ENCODE measurements around the gene CNN2. TPM values are rescaled to one million over a fixed set of nuclear protein-coding genes. Genes with fewer than 3 reads are reported as not detected.
A peak's percentile ranks its signal among the peaks of the same experiment; 100 is the strongest.

Gene CNN2
- total RNA-seq, 2 experiments from 2014 or later = 104 TPM

DNA sequence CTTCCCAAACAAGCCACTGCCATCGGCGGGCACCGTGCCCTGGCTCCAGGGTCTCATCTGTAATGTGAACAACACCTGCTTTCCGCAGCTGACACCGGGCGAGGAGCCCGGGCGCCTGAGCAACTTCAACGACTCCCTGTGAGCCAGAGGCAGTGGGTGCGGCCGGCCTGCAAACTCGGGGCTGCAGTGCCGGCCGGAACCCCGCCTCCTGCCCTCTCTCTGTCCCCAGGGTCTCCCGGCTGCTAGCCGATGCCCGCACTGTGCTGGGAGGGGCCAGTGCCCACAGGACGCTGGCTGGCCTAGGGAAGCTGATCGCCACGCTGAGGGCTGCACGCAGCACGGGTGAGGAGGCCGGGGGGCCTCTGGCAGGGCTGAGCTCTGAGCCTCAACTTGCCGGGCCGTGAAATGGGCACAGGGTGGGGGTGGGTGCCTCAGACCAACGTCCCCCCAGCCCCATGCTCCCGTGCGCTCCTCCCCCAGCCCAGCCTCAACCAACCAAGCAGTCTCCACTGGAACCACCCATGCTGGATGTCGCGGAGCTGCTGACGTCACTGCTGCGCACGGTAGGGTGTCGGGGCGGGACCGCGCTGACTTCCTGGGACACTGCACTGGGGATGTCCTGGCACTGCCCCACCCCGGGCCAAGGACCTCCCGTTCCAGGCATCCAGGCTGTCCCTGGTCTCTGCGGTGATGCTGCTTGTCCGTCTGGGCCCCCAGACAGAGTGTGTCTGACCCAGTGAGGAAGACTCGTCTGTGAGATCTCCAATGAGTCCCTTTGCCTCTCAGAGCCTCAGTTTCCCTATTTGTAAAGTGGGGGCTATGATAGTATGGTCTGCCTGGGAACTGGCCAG lies 15.7 kb downstream of the CNN2 start:
- Mint-ChIP-seq H3K27ac (no peak overlapping the region), H3K36me3 (ENCODE audit: low read depth) (peaks cover 14% of the 10 kb centered on the region)

DNA sequence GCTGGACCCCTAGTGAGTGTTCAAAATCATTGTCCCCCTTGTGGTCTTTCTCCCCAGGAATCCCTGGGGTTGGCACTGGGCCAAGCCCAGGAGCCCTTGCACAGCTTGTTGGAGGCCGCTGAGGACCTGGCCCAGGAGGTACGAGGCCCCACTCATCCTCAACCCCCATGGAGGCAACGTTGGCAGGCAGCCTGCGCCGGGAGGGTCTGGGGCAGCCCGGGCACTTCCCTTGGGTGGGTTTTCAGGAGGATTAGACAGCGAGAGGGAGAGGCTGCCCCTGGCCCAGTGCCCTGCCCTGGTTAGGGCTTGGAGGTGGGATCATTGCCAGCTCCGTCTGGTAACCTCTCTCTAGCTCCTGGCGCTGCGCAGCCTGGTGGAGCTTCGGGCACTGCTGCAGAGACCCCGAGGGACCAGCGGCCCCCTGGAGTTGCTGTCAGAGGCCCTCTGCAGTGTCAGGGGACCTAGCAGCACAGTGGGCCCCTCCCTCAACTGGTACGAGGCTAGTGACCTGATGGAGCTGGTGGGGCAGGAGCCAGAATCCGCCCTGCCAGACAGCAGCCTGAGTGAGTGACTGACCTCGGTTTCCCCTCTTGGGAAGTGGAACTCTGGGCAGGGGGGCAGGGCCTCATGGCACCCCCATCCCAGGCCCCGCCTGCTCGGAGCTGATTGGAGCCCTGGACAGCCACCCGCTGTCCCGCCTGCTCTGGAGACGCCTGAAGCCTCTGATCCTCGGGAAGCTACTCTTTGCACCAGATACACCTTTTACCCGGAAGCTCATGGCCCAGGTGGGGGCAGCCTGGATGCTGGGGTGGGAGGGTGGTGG lies 16.5 kb downstream of the CNN2 start:
- CTCF ChIA-PET = no interaction called here
- intact Hi-C loops (cut with micrococcal nuclease) = no loop called here
- H3K4me3 Mint-ChIP-seq = no peak overlapping the region

More for the DNA sequence above, 15.7 kb downstream of the CNN2 start:
- peaks cover 40% of the 10 kb centered on the region for H3K4me1 Mint-ChIP-seq (ENCODE audit: low read depth)
- no peaks in the 10 kb centered on the region for H3K27me3 Mint-ChIP-seq (ENCODE audit: low read depth)
- CTCF ChIA-PET = no interaction called here
- no peaks in the 10 kb centered on the region for H3K9me3 Mint-ChIP-seq
- no peak for DNase-seq
- no peak overlapping the region for H3K4me3 Mint-ChIP-seq
- intact Hi-C loops (cut with micrococcal nuclease) = loop anchor here (2.0 kb wide), 1 partner anchor 53 kb away; the partner anchor contains the start of gene POLR2E

DNA sequence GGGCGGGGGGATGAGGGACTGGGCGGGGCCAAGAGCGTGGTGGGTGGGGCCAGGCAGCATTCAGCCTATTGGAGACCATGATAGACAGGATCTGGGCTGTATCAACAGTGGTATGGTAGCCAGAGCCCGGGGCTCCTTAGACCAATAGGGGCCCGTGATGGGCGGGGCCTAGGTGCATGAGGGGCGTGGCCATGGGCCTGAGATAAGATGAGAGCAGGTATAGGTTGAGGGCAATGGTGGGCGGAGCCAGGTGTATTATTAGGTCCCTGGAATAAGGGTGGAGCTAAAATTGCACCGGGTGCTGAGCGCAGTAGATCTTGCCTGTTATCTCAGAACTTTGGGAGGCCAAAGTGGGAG lies 18.8 kb downstream of the CNN2 start:
- CTCF ChIA-PET = no interaction called here
- Mint-ChIP-seq H3K9me3 (no peaks in the 10 kb centered on the region), H3K27ac (no peak overlapping the region), H3K4me1 (ENCODE audit: low read depth) (peaks cover 15% of the 10 kb centered on the region), H3K36me3 (ENCODE audit: low read depth) (peaks cover 2% of the 10 kb centered on the region), H3K4me3 (no peak overlapping the region), H3K27me3 (ENCODE audit: low read depth) (no peaks in the 10 kb centered on the region)
- DNase-seq = peak; percentile 71
- intact Hi-C loops (cut with micrococcal nuclease) = no loop called here

More for the DNA sequence above, 16.5 kb downstream of the CNN2 start:
- Mint-ChIP-seq H3K4me1 (ENCODE audit: low read depth) (peaks cover 34% of the 10 kb centered on the region), H3K27ac (no peak overlapping the region), H3K27me3 (ENCODE audit: low read depth) (no peaks in the 10 kb centered on the region), H3K9me3 (no peaks in the 10 kb centered on the region), H3K36me3 (ENCODE audit: low read depth) (peaks cover 9% of the 10 kb centered on the region)
- DNase-seq = no peak

DNA sequence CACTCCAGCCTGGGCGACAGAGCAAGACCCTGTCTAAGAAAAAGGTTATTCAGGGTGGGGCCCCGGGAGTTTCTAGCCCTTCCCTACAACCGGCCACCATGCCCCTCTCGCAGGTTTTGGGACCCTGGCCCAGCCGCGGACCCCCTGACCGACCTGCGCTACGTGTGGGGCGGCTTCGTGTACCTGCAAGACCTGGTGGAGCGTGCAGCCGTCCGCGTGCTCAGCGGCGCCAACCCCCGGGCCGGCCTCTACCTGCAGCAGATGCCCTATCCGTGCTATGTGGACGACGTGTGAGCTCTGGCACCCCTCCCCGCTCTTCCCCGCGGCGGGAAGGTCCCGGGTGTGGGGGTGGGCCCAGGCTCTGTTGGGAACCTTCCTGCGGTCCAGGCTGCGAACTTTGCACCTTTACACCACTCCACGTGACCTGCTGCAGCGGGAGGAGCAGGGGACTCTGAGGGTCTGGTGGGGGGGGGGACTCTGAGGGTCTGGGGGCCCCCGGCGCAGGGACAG lies 19.8 kb downstream of the CNN2 start:
- H3K9me3 Mint-ChIP-seq = no peaks in the 10 kb centered on the region
- H3K27ac Mint-ChIP-seq = no peak overlapping the region
- H3K4me3 Mint-ChIP-seq = no peak overlapping the region
- H3K4me1 Mint-ChIP-seq (ENCODE audit: low read depth) = peaks cover 9% of the 10 kb centered on the region
- intact Hi-C loops (cut with micrococcal nuclease) = no loop called here
- DNase-seq = no peak
- no peaks in the 10 kb centered on the region for H3K27me3 Mint-ChIP-seq (ENCODE audit: low read depth)
- H3K36me3 Mint-ChIP-seq (ENCODE audit: low read depth) = peaks cover 2% of the 10 kb centered on the region
- CTCF ChIA-PET = interaction anchor here (0.6 kb wide), 1 partner anchor 18 kb away, joined by 3 read pairs; no protein-coding TSS in a partner anchor

DNA sequence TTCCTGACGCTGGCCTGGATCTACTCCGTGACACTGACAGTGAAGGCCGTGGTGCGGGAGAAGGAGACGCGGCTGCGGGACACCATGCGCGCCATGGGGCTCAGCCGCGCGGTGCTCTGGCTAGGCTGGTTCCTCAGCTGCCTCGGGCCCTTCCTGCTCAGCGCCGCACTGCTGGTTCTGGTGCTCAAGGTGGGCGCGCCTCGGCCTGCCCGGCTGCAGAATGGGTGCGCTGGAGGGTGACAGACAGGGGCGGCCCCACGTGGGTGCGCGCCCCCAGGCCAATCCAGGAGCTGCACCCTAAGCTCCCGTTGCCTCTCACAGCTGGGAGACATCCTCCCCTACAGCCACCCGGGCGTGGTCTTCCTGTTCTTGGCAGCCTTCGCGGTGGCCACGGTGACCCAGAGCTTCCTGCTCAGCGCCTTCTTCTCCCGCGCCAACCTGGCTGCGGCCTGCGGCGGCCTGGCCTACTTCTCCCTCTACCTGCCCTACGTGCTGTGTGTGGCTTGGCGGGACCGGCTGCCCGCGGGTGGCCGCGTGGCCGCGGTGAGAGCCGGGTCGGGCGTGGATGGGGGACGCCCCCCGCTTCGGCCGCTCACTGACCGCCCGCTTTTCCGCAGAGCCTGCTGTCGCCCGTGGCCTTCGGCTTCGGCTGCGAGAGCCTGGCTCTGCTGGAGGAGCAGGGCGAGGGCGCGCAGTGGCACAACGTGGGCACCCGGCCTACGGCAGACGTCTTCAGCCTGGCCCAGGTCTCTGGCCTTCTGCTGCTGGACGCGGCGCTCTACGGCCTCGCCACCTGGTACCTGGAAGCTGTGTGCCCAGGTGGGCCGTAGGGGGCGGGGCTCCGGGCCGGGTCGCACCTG lies 20.7 kb downstream of the CNN2 start:
- Mint-ChIP-seq H3K4me3 (no peak overlapping the region), H3K36me3 (ENCODE audit: low read depth) (peaks cover 2% of the 10 kb centered on the region), H3K27me3 (ENCODE audit: low read depth) (no peaks in the 10 kb centered on the region), H3K9me3 (no peaks in the 10 kb centered on the region), H3K27ac (no peak overlapping the region), H3K4me1 (ENCODE audit: low read depth) (peaks cover 8% of the 10 kb centered on the region)
- intact Hi-C loops (cut with micrococcal nuclease) = no loop called here
- CTCF ChIA-PET = no interaction called here
- no peak for DNase-seq

DNA sequence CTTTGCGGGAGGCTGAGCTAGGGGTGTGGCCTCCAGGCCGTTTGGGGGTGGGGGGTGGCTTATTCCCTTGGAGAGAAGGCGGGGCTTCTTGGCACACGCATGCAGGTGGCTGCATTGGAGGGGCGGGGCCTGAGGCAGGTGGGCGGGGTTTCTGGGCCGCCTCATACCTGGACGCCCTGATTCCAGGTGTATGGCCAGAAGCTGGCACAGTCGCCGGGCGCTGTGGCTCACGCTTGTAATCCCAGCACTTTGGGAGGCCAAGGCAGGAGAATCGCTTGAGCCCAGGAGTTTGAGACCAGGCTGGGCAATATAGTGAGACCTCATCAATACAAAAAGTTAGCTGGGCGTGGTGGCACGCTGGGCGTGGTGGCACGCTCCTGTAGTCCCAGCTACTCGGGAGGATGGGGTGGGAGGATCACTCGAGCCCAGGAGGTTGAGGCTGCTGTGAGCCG lies 21.3 kb downstream of the CNN2 start:
- H3K9me3 Mint-ChIP-seq = no peaks in the 10 kb centered on the region
- intact Hi-C loops (cut with micrococcal nuclease) = no loop called here
- peaks cover 2% of the 10 kb centered on the region for H3K36me3 Mint-ChIP-seq (ENCODE audit: low read depth)
- DNase-seq = no peak
- H3K4me1 Mint-ChIP-seq (ENCODE audit: low read depth) = peaks cover 5% of the 10 kb centered on the region
- CTCF ChIA-PET = no interaction called here
- no peak overlapping the region for H3K4me3 Mint-ChIP-seq
- no peak overlapping the region for H3K27ac Mint-ChIP-seq
- H3K27me3 Mint-ChIP-seq (ENCODE audit: low read depth) = no peaks in the 10 kb centered on the region

DNA sequence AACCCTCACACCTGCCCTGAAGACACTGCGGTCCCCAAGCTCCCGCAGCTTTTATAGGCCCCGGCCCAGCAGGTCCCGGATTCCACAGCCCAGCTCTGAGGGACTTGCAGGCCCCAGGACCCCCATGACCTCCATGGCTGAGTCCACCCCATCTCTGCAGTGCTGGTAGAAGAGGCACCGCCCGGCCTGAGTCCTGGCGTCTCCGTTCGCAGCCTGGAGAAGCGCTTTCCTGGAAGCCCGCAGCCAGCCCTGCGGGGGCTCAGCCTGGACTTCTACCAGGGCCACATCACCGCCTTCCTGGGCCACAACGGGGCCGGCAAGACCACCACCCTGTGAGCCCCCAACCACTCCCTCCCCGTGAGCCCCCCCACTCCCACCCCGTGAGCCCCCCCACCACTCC lies 22.7 kb downstream of the CNN2 start:
- Mint-ChIP-seq H3K36me3 (ENCODE audit: low read depth) (peaks cover 2% of the 10 kb centered on the region), H3K27ac (no peak overlapping the region), H3K4me1 (ENCODE audit: low read depth) (peaks cover 5% of the 10 kb centered on the region), H3K27me3 (ENCODE audit: low read depth) (no peaks in the 10 kb centered on the region), H3K9me3 (no peaks in the 10 kb centered on the region), H3K4me3 (no peak overlapping the region)
- CTCF ChIA-PET = interaction anchor here (0.6 to 0.7 kb wide), 3 partner anchors 9 to 333 kb away, joined by 3 to 4 read pairs (median 3); no protein-coding TSS in a partner anchor
- intact Hi-C loops (cut with micrococcal nuclease) = no loop called here
- DNase-seq = no peak

DNA sequence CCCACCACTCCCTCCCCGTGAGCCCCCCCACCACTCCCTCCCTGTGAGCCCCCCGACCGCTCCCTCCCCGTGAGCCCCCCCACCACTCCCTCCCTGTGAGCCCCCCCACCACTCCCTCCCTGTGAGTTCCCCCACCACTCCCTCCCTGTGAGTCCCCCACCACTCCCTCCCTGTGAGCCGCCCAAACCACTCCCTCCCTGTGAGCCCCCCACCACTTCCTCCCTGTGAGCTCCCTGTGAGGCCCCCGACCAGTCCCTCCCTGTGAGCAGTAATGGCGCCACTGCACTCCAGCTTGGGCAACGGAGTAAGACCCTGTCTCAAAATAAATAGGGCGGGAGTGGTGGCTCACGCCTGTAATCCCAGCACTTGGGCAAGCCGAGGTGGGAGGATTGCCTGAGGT lies 23.4 kb downstream of the CNN2 start:
- DNase-seq = no peak
- Mint-ChIP-seq H3K4me3 (no peak overlapping the region), H3K9me3 (no peaks in the 10 kb centered on the region), H3K27ac (no peak overlapping the region), H3K4me1 (ENCODE audit: low read depth) (peaks cover 5% of the 10 kb centered on the region), H3K27me3 (ENCODE audit: low read depth) (no peaks in the 10 kb centered on the region), H3K36me3 (ENCODE audit: low read depth) (peaks cover 2% of the 10 kb centered on the region)
- intact Hi-C loops (cut with micrococcal nuclease) = no loop called here
- CTCF ChIA-PET = no interaction called here

DNA sequence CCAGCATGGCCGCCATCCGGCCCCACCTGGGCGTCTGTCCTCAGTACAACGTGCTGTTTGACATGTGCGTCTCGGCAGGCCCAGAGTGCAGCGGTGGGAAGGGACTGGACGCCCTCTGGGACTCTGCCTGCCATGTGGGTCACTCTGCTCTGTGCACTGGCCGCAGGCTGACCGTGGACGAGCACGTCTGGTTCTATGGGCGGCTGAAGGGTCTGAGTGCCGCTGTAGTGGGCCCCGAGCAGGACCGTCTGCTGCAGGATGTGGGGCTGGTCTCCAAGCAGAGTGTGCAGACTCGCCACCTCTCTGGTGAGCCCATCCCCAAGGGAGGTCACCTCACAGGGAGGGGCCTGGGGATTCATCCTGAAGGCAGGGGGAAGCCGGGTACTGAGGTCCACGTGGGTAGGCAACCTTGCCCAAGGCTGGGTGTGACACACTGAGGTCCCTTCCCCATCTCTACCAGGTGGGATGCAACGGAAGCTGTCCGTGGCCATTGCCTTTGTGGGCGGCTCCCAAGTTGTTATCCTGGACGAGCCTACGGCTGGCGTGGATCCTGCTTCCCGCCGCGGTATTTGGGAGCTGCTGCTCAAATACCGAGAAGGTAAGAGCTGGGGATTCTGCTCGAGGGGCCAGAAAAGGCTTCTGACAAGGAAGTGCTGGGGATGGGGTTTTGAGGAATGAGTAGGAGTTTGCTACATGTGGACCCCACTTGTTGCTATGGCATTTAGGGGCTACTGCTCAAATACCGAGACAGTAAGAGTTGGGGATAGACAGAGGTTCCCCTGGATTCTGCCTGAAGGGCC lies 24.8 kb downstream of the CNN2 start:
- CTCF ChIA-PET = no interaction called here
- Mint-ChIP-seq H3K4me1 (ENCODE audit: low read depth) (peaks cover 3% of the 10 kb centered on the region), H3K4me3 (no peak overlapping the region), H3K9me3 (no peaks in the 10 kb centered on the region), H3K27ac (peak overlapping the region; percentile 46), H3K27me3 (ENCODE audit: low read depth) (no peaks in the 10 kb centered on the region), H3K36me3 (ENCODE audit: low read depth) (peaks cover 3% of the 10 kb centered on the region)
- intact Hi-C loops (cut with micrococcal nuclease) = no loop called here
- no peak for DNase-seq

DNA sequence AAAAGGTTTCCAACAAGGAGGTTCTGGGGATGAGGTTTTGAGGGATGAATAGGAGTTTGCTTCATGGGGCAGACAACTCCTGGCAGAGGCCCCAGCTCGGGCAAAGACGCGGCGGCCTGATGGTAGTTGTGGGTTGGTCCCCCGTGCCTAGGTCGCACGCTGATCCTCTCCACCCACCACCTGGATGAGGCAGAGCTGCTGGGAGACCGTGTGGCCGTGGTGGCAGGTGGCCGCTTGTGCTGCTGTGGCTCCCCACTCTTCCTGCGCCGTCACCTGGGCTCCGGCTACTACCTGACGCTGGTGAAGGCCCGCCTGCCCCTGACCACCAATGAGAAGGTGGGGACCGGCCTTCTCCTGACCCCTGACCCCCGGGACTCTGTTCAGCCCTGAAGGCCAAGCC lies 25.4 kb downstream of the CNN2 start:
- CTCF ChIA-PET = no interaction called here
- Mint-ChIP-seq H3K36me3 (ENCODE audit: low read depth) (peaks cover 9% of the 10 kb centered on the region), H3K4me1 (ENCODE audit: low read depth) (peaks cover 6% of the 10 kb centered on the region), H3K4me3 (no peak overlapping the region), H3K27me3 (ENCODE audit: low read depth) (no peaks in the 10 kb centered on the region), H3K9me3 (no peaks in the 10 kb centered on the region), H3K27ac (peak overlapping the region; percentile 46)
- intact Hi-C loops (cut with micrococcal nuclease) = no loop called here
- no peak for DNase-seq

DNA sequence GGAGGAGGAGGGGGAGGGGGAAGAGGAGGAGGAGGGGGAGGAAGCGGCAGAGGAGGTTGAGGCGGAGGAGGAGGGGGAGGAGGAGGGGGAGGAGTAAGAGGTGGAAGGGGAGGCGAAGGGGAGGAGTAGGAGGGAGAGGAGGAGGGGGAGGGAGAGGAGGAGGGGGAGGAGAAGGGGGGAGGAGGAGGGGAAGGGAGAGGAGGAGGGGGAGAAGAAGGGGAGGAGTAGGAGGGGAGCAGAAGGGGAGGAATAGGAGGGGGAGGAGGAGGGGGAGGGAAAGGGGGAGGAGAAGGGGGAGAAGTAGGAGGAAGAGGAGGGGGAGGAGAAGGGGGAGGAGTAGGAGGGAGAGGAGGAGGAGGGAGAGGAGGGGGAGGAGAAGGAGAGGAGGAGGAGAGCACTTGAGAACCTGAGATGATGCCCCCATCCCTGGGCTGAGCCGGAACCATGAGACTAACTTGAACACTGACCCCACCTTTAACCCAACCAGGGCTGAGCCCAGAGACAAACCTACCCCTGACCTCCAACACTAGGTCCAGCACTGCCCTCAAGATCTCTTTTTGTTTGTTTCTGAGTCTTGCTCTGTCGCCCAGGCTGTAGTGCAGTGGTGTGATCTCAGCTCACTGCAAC lies 26.1 kb downstream of the CNN2 start:
- H3K36me3 Mint-ChIP-seq (ENCODE audit: low read depth) = peaks cover 13% of the 10 kb centered on the region
- peaks cover 2% of the 10 kb centered on the region for H3K9me3 Mint-ChIP-seq
- no peak for DNase-seq
- intact Hi-C loops (cut with micrococcal nuclease) = no loop called here
- H3K27me3 Mint-ChIP-seq (ENCODE audit: low read depth) = no peaks in the 10 kb centered on the region
- peaks cover 11% of the 10 kb centered on the region for H3K4me1 Mint-ChIP-seq (ENCODE audit: low read depth)
- H3K27ac Mint-ChIP-seq = peak overlapping the region; percentile 44
- H3K4me3 Mint-ChIP-seq = no peak overlapping the region
- CTCF ChIA-PET = no interaction called here

All from activated naive CD4-positive, alpha-beta T cell treated with anti-CD3 and anti-CD28 coated beads for 36 hours (primary cell).